Fibroblast of villous mesenchyme (primary cell): ENCODE measurements around the gene CNTNAP4. TPM values are rescaled to one million over a fixed set of nuclear protein-coding genes. Genes with fewer than 3 reads are reported as not detected.

Source experiments
- DNase-seq: peaks from one replicate; pipeline ENCODE4 v3.0.0-alpha.2; 2010; ENCODE audit warnings: low read depth
- H3K4me3 ChIP-seq: 2 replicates; pipeline ENCODE4 v1.5.1; 2011; ENCODE audit warnings: low read depth, mild to moderate bottlenecking, low read length
- total RNA-seq: library from RNA; depleted of rRNA; stranded (reverse); fragments of >200 nt; gene quantifications from 2 replicates; pipeline ENCODE4 v1.2.3, GENCODE V29; 2012
- TF ChIP-seq, protein P1 (sequence below): IDR thresholded peaks from 2 replicates; pipeline ENCODE4 v1.5.1; 2012; ENCODE audit warnings: low read depth, mild to moderate bottlenecking, low read length; ENCODE audit not compliant: insufficient read depth

Gene CNTNAP4
- total RNA-seq, 1 donor = not detected

DNA sequence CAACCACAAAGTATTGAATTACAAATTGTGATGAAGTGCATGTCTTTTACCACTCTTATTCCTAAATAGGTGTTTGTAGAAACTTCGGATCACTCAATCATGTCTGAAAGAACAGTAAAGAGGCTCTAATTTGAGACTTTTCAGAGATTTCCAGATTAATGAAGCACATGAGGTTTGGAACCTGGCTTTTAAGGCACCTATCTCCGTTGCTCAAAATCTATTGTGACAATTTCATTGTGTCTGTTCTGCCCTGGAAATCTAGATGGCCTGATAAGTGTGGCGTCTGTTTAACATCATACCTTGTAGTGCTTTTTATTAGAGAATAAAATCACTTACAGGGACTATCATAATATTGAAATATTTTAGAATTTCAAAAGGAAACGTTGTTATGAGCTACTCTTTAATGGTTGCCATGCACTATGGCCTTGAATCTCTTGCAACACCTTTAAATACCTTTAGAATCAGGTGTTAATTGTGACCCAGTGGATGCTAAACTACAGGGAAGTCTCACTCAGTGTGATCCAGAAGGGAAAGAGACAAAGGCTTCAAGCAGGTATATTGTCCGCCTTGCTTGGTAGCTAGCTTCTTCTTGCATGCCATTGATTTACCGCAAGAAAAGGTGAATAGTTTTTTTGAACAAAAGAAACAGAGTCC lies 210.3 kb downstream of the CNTNAP4 start:
- H3K4me3 ChIP-seq = no peak overlapping the region
- DNase-seq = no peak
- TF ChIP-seq, protein P1, sequence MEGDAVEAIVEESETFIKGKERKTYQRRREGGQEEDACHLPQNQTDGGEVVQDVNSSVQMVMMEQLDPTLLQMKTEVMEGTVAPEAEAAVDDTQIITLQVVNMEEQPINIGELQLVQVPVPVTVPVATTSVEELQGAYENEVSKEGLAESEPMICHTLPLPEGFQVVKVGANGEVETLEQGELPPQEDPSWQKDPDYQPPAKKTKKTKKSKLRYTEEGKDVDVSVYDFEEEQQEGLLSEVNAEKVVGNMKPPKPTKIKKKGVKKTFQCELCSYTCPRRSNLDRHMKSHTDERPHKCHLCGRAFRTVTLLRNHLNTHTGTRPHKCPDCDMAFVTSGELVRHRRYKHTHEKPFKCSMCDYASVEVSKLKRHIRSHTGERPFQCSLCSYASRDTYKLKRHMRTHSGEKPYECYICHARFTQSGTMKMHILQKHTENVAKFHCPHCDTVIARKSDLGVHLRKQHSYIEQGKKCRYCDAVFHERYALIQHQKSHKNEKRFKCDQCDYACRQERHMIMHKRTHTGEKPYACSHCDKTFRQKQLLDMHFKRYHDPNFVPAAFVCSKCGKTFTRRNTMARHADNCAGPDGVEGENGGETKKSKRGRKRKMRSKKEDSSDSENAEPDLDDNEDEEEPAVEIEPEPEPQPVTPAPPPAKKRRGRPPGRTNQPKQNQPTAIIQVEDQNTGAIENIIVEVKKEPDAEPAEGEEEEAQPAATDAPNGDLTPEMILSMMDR = no peak

DNA sequence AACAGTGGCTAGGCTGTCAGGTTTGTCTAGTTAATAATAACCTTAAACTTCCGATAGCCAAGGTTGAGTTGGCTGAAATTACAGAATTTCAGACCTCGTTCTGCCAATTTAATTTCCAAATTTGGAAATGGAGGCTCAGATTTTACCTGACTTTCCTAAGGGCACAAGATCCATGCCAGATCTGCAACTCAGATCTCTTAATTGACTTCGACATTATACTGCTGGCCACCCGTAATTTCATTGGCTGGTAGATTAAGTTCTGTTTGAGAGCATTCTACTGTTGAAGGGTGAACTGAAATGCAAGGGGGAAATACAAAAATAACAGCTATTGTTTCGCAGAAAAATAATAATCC lies 210.8 kb downstream of the CNTNAP4 start:
- TF ChIP-seq, protein P1 = no peak
- no peak for DNase-seq
- no peak overlapping the region for H3K4me3 ChIP-seq

DNA sequence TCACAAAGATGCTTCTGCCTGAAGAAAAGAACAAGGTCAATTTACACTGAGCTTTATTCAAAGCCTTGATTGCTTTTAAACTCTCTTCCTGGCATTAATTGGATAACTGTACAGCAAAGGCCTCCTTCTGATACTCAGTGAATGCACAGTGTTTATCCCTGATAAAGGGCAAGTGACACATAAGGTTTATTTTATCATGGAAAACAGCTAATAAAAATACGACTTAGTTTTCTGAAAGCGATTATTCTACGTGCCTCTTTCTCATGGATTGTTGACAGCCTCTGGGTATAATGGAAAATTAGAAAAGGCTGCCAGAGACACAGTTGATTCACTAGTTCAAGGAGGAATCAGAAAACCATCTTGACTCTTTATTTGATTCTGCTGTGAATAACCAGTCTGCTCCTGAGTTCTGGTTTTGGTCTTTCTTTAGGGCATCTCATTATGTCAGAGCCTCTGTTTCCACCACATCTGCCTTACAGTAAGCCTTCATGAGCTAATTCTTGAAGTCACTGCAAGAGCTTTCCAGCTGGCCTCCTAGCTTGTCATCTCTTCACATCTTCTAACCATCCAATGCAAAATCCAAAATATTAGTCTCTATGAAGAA lies 212.9 kb downstream of the CNTNAP4 start:
- no peak for DNase-seq
- no peak overlapping the region for H3K4me3 ChIP-seq
- TF ChIP-seq, protein P1 = no peak

DNA sequence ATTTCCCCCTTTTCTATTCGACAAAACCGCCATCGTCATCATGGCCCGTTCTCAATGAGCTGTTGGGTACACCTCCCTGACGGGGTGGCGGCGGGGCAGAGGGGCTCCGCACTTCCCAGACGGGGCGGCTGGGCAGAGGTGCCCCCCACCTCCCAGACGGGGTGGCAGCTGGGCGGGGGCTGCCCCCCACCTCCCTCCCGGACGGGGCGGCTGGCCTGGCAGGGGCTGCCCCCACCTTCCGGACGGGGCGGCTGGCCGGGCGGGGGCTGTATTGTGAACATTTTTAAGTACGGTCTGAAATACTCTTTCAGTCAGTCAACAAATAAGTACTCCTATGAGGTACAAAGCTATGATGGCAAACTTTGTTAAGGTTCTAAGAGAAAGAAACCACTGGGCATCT lies 222.8 kb downstream of the CNTNAP4 start:
- H3K4me3 ChIP-seq = no peak overlapping the region
- no peak for DNase-seq
- TF ChIP-seq, protein P1 = no peak

DNA sequence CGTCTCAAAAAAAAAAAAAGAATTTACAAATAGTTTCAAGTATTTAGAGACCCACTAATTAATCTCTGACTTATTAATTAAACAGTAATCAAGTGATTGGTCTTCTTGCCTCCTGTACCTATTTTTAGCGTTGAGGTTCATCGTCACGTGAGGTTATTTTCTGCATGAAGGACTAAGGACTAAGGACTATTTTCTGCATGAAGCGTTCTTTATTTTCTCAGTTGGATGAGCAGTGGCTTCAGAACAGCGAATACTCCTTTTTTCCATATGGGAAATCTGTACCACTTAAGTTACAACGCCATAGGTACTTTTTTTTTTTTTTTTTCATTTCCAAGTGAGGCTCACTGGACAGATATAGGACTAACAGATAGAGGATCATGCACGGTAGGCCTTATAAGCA lies 224.9 kb downstream of the CNTNAP4 start:
- DNase-seq = no peak
- no peak overlapping the region for H3K4me3 ChIP-seq
- TF ChIP-seq, protein P1 = no peak

DNA sequence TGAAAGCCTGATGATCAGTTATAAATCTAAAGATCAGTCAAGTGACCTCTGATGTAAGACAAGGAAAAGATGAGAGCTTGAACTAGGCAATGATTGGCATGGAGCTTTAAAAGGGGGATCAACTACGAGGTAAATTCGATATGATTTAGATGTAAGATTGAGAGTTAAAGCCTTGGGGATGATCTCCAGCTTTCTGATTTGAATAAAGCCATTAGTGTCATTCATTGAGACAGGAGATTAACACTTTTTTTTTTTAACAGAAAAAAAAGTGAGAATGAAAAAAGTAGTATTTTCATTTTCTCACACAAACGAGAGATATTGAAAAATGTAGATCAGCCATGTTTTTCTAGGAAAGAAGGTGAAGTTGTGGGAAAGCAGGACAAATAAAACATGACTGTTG lies 225.4 kb downstream of the CNTNAP4 start:
- H3K4me3 ChIP-seq = no peak overlapping the region
- TF ChIP-seq, protein P1 = no peak
- DNase-seq = no peak

DNA sequence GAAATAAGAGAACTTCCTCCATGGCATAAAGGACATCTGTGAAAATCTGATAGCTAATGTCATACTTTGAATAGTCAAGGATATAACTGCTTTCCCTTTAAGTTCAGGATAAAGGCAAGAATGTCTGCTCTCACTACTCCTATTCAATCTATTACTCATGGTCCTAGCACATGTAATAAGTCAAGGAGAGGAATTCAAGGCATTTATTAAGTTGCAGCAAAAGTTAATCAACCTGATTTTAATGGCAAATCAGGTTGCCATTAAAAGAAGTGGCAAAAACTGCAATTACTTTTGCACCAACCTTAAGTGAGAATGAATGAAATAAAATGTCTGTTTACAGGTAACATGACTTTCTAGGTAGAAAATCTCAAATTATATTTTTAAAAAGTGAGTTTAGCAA lies 225.9 kb downstream of the CNTNAP4 start:
- DNase-seq = no peak
- no peak overlapping the region for H3K4me3 ChIP-seq
- TF ChIP-seq, protein P1 = no peak
